ENCODE measurements around the gene IDUA.

IDUA gene

GRCh38 chr4:1036976-1037810 is 50.3 kb downstream of the IDUA start:
- ChIA-PET POLR2A (no interaction called here), CTCF (no interaction called here)
- no peak for DNase-seq
- no peaks in the 10 kb centered on the region for H3K4me1 ChIP-seq (ENCODE audit: control extremely low read depth in 1 of 4, control insufficient read depth in 4 of 4, insufficient read depth in 4 of 4, low read length in 3 of 4)
- H3K9me3 ChIP-seq (ENCODE audit: control extremely low read depth in 1 of 5, control insufficient read depth in 4 of 5, insufficient read depth in 2 of 5, low read depth in 1 of 5, low read length in 4 of 5) = no peaks in the 10 kb centered on the region
- H3K36me3 ChIP-seq (ENCODE audit: control insufficient read depth in 4 of 4, insufficient read depth in 4 of 4, low read length in 3 of 4) = no peaks in the 10 kb centered on the region
- peaks cover 0 to 16% (median 4%) of the 10 kb centered on the region in 5 experiments for H3K27me3 ChIP-seq (replicated peaks in 2 of 5; ENCODE audit: control insufficient read depth in 4 of 5, insufficient read depth in 5 of 5, low read length in 4 of 5)
- H3K27ac ChIP-seq (ENCODE audit: insufficient read depth in 1 of 2, low read depth in 1 of 2, low read length in 2 of 2, poor library complexity in 1 of 2, severe bottlenecking in 2 of 2) = no peak overlapping the region
- H3K4me3 ChIP-seq (ENCODE audit: control insufficient read depth in 1 of 7, extremely low read depth in 1 of 7, insufficient read depth in 4 of 7, low read depth in 2 of 7, low read length in 6 of 7) = no peak overlapping the region
- 94% methylated on average over 24 of the region's 26 CpGs for WGBS (ENCODE audit: insufficient coverage)

GRCh38 chr4:1038948-1039492 is 52.2 kb downstream of the IDUA start:
- CTCF ChIA-PET = interaction anchor here (1.1 kb wide), 1 partner anchor 10 kb away, joined by 4 read pairs; no protein-coding TSS in a partner anchor
- H3K4me1 ChIP-seq (ENCODE audit: control extremely low read depth in 1 of 4, control insufficient read depth in 4 of 4, insufficient read depth in 4 of 4, low read length in 3 of 4) = peaks cover 0 to 10% (median 9%) of the 10 kb centered on the region in 4 experiments

GRCh38 chr4:1039493-1040343 is 52.9 kb downstream of the IDUA start:
- Histone ChIP-seq H3K27me3 (replicated peaks in 2 of 5; ENCODE audit: control insufficient read depth in 4 of 5, insufficient read depth in 5 of 5, low read length in 4 of 5) (peaks cover 0 to 22% (median 13%) of the 10 kb centered on the region in 5 experiments), H3K36me3 (ENCODE audit: control insufficient read depth in 4 of 4, insufficient read depth in 4 of 4, low read length in 3 of 4) (no peaks in the 10 kb centered on the region), H3K4me3 (ENCODE audit: control insufficient read depth in 1 of 7, extremely low read depth in 1 of 7, insufficient read depth in 4 of 7, low read depth in 2 of 7, low read length in 6 of 7) (no peak overlapping the region), H3K9me3 (ENCODE audit: control extremely low read depth in 1 of 5, control insufficient read depth in 4 of 5, insufficient read depth in 2 of 5, low read depth in 1 of 5, low read length in 4 of 5) (no peaks in the 10 kb centered on the region), H3K27ac (ENCODE audit: insufficient read depth in 1 of 2, low read depth in 1 of 2, low read length in 2 of 2, poor library complexity in 1 of 2, severe bottlenecking in 2 of 2) (no peak overlapping the region), H3K4me1 (ENCODE audit: control extremely low read depth in 1 of 4, control insufficient read depth in 4 of 4, insufficient read depth in 4 of 4, low read length in 3 of 4) (peaks cover 0 to 13% (median 12%) of the 10 kb centered on the region in 4 experiments)
- no peak for DNase-seq
- WGBS (ENCODE audit: insufficient coverage) = 96% methylated on average over 12 of the region's 20 CpGs
- ChIA-PET CTCF (interaction anchor here (1.1 kb wide), 1 partner anchor 9 kb away, joined by 4 read pairs; no protein-coding TSS in a partner anchor), POLR2A (no interaction called here)

More at GRCh38 chr4:1038948-1039492, 52.2 kb downstream of the IDUA start:
- POLR2A ChIA-PET = no interaction called here
- DNase-seq = no peak
- no peak overlapping the region for H3K27ac ChIP-seq (ENCODE audit: insufficient read depth in 1 of 2, low read depth in 1 of 2, low read length in 2 of 2, poor library complexity in 1 of 2, severe bottlenecking in 2 of 2)
- H3K4me3 ChIP-seq (ENCODE audit: control insufficient read depth in 1 of 7, extremely low read depth in 1 of 7, insufficient read depth in 4 of 7, low read depth in 2 of 7, low read length in 6 of 7) = no peak overlapping the region
- no peaks in the 10 kb centered on the region for H3K36me3 ChIP-seq (ENCODE audit: control insufficient read depth in 4 of 4, insufficient read depth in 4 of 4, low read length in 3 of 4)
- peaks cover 0 to 15% (median 8%) of the 10 kb centered on the region in 5 experiments for H3K27me3 ChIP-seq (replicated peaks in 2 of 5; ENCODE audit: control insufficient read depth in 4 of 5, insufficient read depth in 5 of 5, low read length in 4 of 5)
- H3K9me3 ChIP-seq (ENCODE audit: control extremely low read depth in 1 of 5, control insufficient read depth in 4 of 5, insufficient read depth in 2 of 5, low read depth in 1 of 5, low read length in 4 of 5) = no peaks in the 10 kb centered on the region
- 95% methylated on average over 14 of the region's 16 CpGs for WGBS (ENCODE audit: insufficient coverage)

- Histone ChIP-seq H3K27ac (ENCODE audit: insufficient read depth in 1 of 2, low read depth in 1 of 2, low read length in 2 of 2, poor library complexity in 1 of 2, severe bottlenecking in 2 of 2) (no peak overlapping the region), H3K4me1 (ENCODE audit: control extremely low read depth in 1 of 4, control insufficient read depth in 4 of 4, insufficient read depth in 4 of 4, low read length in 3 of 4) (peaks cover 0 to 13% (median 12%) of the 10 kb centered on the region in 4 experiments), H3K4me3 (ENCODE audit: control insufficient read depth in 1 of 7, extremely low read depth in 1 of 7, insufficient read depth in 4 of 7, low read depth in 2 of 7, low read length in 6 of 7) (no peak overlapping the region), H3K36me3 (ENCODE audit: control insufficient read depth in 4 of 4, insufficient read depth in 4 of 4, low read length in 3 of 4) (no peaks in the 10 kb centered on the region), H3K9me3 (ENCODE audit: control extremely low read depth in 1 of 5, control insufficient read depth in 4 of 5, insufficient read depth in 2 of 5, low read depth in 1 of 5, low read length in 4 of 5) (no peaks in the 10 kb centered on the region), H3K27me3 (replicated peaks in 2 of 5; ENCODE audit: control insufficient read depth in 4 of 5, insufficient read depth in 5 of 5, low read length in 4 of 5) (peaks cover 0 to 30% (median 20%) of the 10 kb centered on the region in 5 experiments)
- ChIA-PET POLR2A (no interaction called here), CTCF (no interaction called here)
- no peak for DNase-seq
- WGBS (ENCODE audit: insufficient coverage) = 96% methylated on average over 12 of the region's 21 CpGs
Measured at GRCh38 chr4:1040344-1041146, 53.7 kb downstream of the IDUA start.

- no peak overlapping the region for H3K4me3 ChIP-seq (ENCODE audit: control insufficient read depth in 1 of 7, extremely low read depth in 1 of 7, insufficient read depth in 4 of 7, low read depth in 2 of 7, low read length in 6 of 7)
- ChIA-PET CTCF (interaction anchor here (0.5 kb wide), 1 partner anchor 286 kb away, joined by 3 read pairs; no protein-coding TSS in a partner anchor), POLR2A (no interaction called here)
- peaks cover 0 to 35% (median 22%) of the 10 kb centered on the region in 5 experiments for H3K27me3 ChIP-seq (replicated peaks in 2 of 5; ENCODE audit: control insufficient read depth in 4 of 5, insufficient read depth in 5 of 5, low read length in 4 of 5)
- H3K9me3 ChIP-seq (ENCODE audit: control extremely low read depth in 1 of 5, control insufficient read depth in 4 of 5, insufficient read depth in 2 of 5, low read depth in 1 of 5, low read length in 4 of 5) = no peaks in the 10 kb centered on the region
- H3K36me3 ChIP-seq (ENCODE audit: control insufficient read depth in 4 of 4, insufficient read depth in 4 of 4, low read length in 3 of 4) = no peaks in the 10 kb centered on the region
- peak in 2 of 3 donors; percentile 20 to 42 for DNase-seq
- H3K4me1 ChIP-seq (ENCODE audit: control extremely low read depth in 1 of 4, control insufficient read depth in 4 of 4, insufficient read depth in 4 of 4, low read length in 3 of 4) = peaks cover 0 to 13% (median 12%) of the 10 kb centered on the region in 4 experiments
- no peak overlapping the region for H3K27ac ChIP-seq (ENCODE audit: insufficient read depth in 1 of 2, low read depth in 1 of 2, low read length in 2 of 2, poor library complexity in 1 of 2, severe bottlenecking in 2 of 2)
- WGBS (ENCODE audit: insufficient coverage) = 76% methylated on average over 27 of the region's 36 CpGs
Measured at GRCh38 chr4:1041147-1041935, 54.5 kb downstream of the IDUA start.

- no peak overlapping the region for H3K4me3 ChIP-seq (ENCODE audit: control insufficient read depth in 1 of 7, extremely low read depth in 1 of 7, insufficient read depth in 4 of 7, low read depth in 2 of 7, low read length in 6 of 7)
- WGBS (ENCODE audit: insufficient coverage) = 77% methylated on average over 7 of the region's 8 CpGs
- peaks cover 0 to 13% (median 12%) of the 10 kb centered on the region in 4 experiments for H3K4me1 ChIP-seq (ENCODE audit: control extremely low read depth in 1 of 4, control insufficient read depth in 4 of 4, insufficient read depth in 4 of 4, low read length in 3 of 4)
- ChIA-PET CTCF (no interaction called here), POLR2A (no interaction called here)
- no peak overlapping the region for H3K27ac ChIP-seq (ENCODE audit: insufficient read depth in 1 of 2, low read depth in 1 of 2, low read length in 2 of 2, poor library complexity in 1 of 2, severe bottlenecking in 2 of 2)
- H3K36me3 ChIP-seq (ENCODE audit: control insufficient read depth in 4 of 4, insufficient read depth in 4 of 4, low read length in 3 of 4) = no peaks in the 10 kb centered on the region
- H3K27me3 ChIP-seq (replicated peaks in 2 of 5; ENCODE audit: control insufficient read depth in 4 of 5, insufficient read depth in 5 of 5, low read length in 4 of 5) = peaks cover 0 to 41% (median 22%) of the 10 kb centered on the region in 5 experiments
- H3K9me3 ChIP-seq (ENCODE audit: control extremely low read depth in 1 of 5, control insufficient read depth in 4 of 5, insufficient read depth in 2 of 5, low read depth in 1 of 5, low read length in 4 of 5) = no peaks in the 10 kb centered on the region
- no peak for DNase-seq
Measured at GRCh38 chr4:1041936-1042330, 55.1 kb downstream of the IDUA start.

Measured in common myeloid progenitor, CD34-positive (primary cell).